GM18520 (cell line): ENCODE measurements around the gene ADAMTS17.

ENCODE experiments used
- ATAC-seq: cut with Tn5 transposase; IDR thresholded peaks from one replicate; pipeline ENCODE4 v1.9.1; 2021; ENCODE audit not compliant: unreplicated experiment

The ADAMTS17 gene

DNA sequence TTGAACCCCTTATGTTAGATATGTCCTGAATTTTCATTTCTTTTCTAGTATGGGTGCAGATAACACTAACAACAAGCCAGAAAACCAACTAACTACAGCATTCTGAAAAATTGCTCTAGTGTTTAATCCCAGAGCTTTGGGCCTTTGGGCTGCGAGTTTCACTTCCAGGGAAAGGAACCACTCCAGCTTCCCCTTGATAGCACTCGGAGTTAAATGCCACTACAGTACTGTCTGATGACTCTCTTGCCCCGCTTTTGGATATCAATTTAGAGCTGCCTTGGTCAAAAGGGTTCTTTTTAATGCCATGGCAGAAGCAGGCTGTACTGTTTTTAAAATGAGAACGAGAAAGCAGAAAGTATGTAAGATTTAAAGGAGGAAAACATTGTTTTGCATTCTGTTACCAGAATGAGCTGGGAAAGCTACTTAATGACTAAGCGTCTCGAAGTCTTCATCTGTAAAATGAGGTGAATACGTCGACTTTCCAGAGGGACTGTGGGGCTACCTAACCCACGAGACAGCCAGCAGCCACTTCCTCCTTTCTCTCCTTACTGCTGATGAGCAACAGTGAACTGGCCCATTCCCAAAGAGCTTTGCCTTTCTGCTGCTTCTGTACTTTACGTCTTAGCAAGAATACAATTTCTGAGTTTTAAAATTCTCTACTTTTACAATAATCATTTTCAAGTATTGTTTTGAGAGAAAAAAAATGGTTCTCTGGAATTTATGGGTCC lies 309.3 kb downstream of the ADAMTS17 start:
- ATAC-seq, result no peak

DNA sequence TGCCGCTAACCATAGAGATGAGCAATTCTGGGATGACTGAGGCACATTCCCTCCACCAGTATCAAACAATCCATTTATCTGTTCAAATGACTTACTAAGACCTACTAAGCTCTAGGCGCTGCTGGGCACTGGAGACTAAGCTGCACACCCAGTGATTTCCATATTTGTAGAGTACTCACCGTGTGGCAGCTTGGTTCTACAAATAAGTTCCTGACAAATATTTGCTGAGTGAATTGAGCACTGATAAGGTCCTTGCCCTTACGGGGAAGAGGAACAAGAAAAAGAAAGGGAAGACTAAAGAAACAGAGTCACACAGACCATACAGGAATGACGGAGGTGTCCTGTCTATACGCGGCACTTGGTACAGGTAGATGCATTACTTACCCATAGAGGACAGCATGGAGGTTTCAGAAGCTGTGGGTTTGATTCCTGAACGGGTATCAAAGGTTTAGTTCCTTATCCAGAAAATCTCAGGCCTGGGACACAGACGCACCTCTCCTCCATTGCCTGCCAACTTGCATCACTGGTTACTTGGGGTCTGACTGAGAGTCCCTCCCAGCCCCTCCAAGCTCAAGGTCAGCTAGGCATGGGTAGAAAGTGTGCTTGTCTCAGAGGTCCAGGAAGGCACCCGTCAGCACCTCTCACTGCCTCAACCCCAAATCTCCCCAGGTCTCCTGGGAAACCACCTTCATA lies 310.0 kb downstream of the ADAMTS17 start:
- no peak for ATAC-seq

DNA sequence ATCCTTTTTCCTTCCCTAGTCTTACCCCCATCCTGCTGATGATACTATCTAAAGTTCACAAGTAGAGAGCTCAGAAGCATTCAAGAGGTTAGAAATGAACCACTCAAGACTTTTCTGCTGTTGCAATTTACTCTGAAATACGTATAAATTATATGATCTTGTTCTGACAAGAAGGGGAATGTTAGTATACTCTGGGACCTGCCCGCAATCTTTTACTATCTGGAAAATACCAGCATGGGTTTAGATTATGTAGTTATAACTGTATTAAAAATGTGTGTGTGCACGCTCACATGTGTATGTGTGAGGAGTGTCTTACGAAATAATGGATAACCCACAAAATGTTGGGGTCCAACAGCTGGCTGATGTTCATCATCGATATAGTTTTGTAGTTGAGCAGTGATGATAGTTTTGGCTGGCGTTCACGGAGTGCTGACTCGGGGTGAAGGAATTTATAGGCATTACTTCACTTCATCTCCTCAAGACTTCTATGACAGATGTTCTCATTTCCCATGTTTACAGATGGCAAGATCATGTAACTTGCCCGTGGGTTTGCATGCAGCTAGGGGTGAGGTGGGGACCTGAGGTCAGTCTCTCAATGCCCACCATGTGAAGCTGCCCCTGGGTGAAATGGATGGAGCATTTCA lies 311.1 kb downstream of the ADAMTS17 start:
- no peak for ATAC-seq

DNA sequence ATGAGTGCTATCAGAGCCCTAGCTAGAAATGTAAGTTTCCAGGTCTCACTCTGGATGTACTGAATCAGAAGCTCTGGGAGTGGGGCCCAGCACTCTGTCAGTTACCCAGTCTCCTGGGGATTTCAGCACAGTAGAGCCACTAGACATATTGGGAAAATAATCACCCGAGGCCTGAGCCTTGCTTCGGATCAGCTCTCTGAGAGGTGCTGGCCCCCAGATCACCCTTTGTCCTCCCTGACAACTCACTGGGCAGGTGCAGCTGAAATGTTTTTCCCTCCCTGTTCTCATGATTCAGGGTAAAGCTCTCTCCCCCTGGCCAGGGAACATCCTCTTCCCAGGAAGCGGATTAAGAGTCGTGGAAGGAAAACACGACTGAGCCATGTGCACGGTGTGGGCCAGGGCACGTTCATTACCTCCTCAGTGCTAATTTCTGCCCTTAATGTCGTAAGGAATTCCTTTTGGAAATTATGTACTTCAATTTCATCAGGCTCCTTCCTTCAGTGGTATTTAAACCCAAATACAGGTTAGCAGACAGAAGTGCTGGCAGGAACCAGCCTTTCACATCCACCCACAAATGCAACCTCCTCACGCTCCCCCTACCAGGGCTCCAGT lies 311.8 kb downstream of the ADAMTS17 start:
- no peak for ATAC-seq

DNA sequence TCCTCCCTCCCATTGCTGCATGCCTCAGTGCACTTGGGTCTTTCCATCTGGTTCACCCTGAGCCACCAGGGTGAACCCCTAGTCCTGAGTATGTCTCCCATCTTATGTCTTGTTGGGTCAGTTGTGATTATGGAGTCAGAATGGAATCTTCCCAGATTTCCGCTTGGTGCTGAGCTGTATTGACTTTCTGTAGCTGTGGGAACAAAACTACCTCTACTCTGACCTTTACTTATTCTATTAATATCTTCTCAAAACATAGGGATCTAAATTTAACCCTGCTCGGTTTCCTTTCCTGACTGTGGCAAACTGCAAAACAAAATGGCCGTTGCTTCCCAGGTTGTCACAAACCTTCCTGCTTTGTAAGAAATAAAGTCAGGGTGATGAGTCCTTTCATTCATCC lies 312.7 kb downstream of the ADAMTS17 start:
- no peak for ATAC-seq

DNA sequence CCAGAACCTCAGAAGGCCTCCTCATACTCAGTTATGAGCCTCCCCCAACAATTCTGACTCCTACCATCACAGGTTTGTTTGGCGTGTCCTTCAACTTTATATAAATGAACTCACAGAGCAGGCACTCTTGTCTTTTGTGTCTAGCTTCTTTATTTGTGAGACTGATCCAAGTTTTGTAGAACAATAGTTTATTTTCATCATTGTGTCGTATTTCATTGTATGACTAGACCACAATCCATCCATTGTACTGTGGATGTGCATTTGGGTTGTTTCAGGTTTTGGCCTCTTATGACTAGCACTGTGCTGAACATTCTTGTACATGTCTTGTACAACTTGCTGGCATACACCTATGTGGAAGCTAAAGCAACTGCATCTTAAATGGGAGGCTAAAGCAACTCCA lies 315.7 kb downstream of the ADAMTS17 start:
- ATAC-seq, result no peak

DNA sequence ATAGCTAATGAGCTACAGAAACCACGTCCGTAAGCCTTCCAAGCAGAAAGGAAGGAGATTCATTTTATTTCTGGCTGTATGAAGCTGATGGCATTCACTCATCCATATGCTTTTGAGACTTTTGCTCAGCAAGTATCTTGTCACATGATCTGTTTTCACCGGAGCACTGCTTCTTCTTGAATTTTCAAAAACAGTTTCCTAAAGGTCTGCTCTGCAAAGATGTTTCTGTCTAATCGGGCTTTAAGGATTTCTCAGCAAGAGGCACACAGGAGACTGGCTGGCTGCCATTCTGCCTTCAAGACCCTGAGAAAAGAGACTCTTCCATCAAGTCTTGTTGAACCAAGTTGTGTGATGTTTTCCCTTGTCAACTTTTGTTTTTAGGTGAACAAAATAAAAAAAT lies 319.0 kb downstream of the ADAMTS17 start:
- no peak for ATAC-seq

DNA sequence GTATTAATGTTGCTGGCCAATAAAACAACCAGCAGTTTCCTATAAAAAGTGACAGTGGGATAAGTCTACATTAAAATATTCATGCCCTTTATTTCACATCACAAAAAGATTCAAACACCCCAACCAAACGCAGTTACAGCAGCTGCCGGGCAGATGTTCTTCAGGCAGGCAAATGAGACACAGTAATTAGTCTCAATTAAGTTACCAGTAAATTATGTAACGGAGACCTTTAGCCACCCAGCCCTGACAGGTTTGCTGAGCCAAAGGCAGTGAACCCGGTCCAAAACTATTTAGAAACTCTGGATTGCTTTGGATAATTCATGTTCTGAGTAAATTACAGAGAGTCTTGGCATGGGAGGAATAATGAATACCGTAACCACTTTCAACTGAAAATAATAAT lies 319.4 kb downstream of the ADAMTS17 start:
- ATAC-seq, result no peak

DNA sequence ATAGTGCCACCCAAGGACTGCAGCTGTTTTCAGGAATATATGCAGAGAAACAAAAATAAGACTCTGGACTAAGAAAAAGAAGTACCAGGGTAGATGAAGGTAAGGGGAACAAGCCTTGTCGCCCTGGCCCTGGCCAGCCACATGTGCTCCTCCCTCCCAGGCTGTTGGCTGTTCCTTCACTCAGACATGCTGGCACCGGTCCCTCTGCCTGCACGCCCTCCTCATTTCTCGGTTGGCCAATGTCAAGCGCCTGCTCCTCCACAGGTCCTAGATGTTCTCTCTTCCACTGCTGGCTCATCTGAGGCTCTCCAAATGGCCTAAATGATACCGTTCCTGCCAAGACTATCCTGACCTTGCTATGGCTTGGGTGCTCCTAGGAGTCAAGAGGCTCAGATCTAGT lies 320.1 kb downstream of the ADAMTS17 start:
- ATAC-seq, result no peak

DNA sequence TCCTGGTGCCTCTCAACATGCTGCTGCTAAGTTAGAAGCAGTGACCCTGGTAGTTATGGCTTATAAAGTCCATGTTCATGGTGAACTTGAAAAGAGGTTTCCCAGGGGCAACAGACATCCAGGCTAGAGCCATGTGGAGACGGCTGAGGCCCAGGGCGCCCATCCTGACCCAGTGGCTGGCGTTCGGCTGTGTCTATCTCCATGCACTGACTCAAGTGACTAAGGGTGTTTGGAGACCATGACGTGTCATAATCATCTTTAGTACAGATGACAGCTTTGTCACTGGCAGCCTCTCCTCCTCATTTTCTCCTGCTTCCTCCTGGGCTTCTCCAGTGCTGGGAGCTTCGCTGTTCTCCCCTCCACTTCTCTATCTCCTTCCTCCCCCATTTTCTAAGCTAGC lies 321.2 kb downstream of the ADAMTS17 start:
- no peak for ATAC-seq

DNA sequence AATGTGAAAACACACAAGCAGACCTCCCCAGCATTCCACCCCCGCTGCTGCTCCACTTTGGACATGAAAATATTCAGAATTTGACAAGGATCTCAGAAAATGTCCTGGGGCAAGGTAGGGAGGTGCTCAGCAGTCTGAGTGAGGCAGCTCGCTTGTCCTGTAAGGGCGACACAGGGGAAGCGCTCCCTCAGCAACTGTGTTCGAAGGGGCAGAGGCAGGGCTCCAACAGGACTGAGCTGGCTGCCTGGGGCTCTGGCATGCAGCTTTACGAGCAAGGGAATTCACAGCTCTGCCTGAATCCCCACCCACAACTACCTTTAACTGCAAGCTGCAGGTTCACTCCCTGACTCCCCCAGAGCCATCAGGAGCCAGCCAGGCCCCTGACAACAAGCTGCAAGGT lies 321.6 kb downstream of the ADAMTS17 start:
- no peak for ATAC-seq

DNA sequence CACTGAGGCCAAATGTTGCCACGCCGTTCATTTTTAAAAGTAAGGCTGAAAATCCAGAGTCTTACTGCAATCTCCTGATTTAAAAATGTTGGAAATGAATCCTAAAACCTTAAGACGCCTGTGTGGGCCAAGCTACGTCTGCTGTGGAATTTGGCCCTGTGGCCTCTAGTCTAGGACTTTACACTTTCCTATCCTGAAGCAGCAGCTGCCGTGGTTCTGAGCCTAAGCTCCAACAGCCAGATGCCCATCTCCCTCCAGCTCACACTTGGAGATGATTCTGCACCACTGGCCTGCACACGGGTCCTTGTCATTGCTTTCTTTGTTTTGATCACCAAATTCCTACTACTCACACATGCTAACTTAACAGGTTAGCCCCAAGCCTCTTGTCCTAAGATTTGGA lies 322.2 kb downstream of the ADAMTS17 start:
- ATAC-seq, result no peak

DNA sequence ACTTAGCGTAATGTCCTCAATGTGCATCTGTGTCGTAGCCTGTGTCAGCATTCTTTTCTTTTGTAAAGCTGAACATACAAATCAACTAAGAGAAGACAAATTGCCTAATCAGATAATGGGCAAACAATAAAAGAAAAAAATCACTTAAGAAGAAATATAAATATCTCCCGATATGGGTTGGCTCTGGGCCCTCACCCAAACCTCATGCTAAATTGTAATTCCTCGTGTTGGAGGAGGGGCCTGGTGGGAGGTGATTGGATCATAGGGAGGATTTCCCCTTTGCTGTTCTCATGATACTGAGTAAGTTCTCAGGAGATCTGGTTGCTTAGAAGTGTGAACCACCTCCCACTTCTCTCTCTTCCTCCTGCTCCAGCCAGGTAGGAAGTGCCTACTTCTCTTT lies 323.6 kb downstream of the ADAMTS17 start:
- no peak for ATAC-seq

DNA sequence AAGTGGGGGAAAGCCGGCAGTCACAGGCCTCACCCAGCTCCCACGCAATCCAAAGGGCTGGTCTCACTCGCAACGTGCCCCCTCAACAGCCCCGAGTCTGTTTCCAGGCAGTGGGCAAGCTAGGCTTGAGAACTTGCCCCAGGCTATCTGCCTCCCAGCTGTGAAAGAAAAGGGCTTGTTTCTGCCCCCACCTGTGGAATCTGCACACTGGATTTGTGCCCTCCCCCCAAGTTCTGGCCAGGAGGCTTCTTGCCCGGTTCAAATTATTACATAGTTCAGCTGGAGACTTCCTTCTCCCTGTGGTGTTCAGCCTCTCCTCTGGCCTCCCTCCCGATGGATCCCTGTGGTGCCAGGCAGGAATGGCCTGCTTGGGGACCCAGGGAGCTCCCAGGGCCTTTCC lies 324.6 kb downstream of the ADAMTS17 start:
- no peak for ATAC-seq

DNA sequence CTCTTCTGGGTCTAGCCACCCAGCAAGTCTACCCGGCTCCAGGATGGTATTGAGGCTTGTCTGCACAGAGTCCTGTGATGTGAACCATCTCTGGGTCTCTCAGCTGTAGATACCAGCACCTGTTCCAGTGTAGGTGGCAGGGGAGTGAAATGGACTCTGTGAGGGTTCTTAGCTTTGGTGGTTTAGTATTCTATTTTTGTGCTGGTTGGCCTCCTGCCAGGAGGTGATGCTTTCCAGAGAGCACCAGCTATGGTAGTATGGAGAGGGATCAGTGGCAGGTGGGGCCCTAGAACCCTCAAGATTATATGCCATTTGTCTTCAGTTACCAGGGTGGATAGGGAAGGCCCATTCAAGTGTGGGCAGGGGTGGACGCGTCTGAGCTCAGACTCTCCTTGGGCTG lies 325.1 kb downstream of the ADAMTS17 start:
- no peak for ATAC-seq

DNA sequence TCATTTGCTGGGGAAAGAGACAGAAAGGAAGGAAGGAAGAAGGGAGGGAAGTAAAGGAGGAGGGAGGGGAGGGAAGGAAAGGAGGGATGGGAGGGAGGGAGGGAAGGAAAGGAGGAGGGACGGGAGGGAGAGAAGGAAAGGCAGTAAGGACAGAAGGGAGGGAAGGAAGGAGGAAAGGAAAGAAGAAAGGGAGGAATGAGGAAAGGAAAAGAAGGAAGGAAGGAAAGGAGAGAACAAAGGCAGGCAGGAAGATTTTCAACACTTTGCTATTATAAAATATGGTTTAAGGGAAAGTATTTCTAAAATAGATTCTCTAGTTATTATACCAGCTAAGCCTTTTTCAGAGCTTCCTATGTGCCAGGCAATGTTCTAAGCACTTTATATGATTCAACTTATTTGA lies 330.5 kb downstream of the ADAMTS17 start:
- no peak for ATAC-seq

DNA sequence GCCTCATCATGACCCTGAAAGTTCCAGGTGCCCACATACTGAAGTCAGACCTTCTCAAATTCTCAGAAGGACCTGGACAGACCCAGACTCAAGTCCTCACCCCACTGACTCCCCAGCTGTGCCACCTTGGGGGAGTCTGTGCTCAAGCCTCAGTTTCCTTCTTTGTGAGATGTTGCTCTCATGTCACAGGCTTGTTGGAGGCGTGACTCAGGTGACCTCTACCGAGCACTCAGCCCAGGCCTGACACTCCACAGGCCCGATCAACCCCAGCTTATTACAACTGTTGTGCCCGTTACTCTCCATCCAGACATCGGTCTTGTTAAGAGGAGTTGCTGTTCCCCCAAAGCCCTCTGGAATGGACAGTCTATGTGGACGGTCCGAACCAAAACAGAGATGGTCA lies 332.4 kb downstream of the ADAMTS17 start:
- ATAC-seq, result no peak

DNA sequence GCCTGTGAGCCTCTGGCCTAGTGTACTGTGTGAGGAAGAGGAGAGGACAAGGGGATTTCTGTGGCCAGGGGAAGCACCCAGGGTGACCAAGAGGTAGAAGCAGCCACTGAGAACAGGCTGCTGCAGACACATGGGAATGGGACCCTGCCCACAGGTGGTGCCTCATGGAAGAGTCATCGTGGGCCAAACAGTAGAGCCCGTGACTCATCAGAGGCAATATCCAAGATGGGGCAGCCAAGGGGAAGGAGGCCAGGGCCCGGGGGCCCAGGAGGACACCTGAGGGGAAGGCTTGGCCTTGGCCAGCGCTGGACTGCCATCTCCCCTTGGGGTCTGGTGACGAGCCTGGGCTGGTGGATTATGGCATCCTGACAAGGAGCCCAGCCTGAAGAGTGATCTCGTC lies 333.5 kb downstream of the ADAMTS17 start:
- no peak for ATAC-seq

DNA sequence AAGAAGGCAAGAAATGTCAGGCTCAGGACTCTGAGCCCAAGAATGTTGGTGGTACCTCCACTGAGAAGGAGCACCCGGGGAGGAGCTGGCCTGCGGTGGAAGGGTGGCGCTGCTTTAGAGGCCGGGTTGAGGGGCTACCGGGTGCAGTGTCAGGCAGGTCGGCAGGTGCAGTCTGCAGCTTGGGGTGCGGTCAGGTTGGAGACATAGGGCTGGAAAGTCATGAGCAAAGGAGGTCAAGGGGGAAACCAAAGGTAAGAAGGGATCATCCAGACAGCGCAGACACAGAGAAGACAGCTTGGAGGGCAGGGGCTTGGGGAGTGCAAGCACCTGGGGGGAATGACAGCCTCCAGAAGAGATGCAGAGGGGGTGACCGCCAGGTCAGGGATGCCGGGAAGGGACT lies 334.2 kb downstream of the ADAMTS17 start:
- no peak for ATAC-seq

DNA sequence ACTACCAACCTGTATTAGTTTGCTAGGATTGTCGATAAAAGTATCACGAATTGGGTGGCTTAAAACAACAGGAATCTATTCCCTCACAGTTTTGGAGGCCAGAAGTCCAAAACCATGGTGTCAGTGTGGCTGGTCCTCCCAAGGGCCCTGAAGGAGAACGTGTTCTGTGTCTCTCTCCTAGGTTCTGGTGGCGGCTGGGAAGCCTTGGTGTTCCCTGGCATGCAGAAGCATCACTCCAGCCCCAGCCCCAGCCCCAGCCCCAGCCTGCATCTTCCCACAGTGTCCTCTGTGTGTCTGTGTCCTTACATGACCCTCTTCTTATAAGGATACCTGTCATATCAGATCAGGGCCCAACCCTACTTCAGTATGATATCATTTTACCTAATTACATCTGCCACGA lies 336.1 kb downstream of the ADAMTS17 start:
- no peak for ATAC-seq

DNA sequence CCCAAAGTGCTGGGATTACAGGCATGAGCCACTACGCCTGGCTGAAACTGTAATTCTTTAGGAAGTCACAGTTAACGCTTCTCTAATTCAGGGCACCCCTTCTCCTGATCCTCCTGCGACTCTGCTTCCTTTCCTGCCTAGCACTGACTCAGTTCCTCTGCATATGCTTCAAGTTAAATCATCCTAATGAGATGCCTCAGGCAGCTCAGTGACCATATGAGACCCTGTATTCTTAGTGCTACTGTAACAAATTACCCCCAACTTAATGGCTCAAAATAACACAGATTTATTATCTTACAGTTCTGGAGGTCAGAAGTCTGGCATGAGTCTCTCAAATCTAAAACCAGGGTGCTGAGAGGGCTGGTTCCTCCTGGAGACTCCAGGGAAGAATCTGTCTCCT lies 336.8 kb downstream of the ADAMTS17 start:
- no peak for ATAC-seq
